DMS153 (cell line): ENCODE results near the gene BACH1.

ENCODE experiments used
- DNase-seq: peaks from one replicate; lab custom pipeline; 2025; lab: John Stamatoyannopoulos, UW

Gene BACH1

DNA sequence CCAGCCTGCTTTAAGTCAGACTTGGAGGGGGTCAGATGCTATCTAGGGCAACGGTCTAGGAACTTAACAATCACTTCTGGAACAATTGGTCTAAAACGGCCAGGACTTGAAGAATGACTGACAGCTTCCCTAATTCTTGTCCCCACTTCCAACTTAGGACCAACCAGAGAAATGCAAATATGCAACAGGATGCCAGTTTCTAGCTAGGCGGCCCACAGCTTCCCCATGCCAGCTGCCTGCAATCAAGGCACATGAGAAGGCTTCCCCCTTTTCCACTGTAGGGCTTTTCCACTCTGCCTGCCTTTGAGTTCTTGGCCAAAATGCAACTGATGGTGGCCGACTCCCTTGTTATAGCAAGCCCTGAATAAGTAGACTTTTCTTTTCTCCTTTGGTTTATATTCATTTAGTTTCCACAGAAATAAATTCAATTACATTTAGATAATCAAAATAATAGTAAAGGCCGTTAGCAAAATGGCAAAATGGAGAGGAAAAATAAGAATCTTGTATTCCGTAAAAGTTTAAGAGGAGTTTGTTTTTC is 80.9 kb downstream of the BACH1 start:
- DNase-seq: no peak

DNA sequence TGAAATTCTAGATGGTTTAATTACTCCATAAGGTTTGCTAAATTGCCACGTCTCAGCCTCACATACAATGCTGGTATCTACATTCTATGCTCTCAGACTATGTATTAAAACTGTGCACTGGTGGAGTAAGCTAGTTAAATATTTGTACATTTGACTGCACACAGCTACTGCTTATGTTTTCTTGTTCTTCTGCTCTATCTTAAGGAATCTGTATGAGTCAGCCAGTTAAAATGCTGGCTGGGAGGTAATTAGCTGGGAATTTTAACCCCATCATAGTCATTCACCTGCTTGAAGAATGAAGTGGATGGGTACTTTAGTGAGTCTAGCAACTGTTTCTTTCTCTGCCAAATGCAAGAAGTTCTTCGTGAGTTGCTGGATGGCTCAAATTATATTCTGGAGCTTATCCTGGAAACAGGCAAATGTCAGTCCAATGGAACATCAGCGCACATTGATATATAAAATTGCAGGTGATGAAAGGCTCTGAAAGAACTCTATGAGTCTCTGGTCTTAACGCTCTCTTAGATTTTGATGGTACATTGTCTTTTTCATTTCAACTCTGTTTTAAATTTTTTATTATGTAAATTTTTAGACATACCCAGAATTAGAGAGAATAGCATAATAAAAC is 83.4 kb downstream of the BACH1 start:
- no peak for DNase-seq

DNA sequence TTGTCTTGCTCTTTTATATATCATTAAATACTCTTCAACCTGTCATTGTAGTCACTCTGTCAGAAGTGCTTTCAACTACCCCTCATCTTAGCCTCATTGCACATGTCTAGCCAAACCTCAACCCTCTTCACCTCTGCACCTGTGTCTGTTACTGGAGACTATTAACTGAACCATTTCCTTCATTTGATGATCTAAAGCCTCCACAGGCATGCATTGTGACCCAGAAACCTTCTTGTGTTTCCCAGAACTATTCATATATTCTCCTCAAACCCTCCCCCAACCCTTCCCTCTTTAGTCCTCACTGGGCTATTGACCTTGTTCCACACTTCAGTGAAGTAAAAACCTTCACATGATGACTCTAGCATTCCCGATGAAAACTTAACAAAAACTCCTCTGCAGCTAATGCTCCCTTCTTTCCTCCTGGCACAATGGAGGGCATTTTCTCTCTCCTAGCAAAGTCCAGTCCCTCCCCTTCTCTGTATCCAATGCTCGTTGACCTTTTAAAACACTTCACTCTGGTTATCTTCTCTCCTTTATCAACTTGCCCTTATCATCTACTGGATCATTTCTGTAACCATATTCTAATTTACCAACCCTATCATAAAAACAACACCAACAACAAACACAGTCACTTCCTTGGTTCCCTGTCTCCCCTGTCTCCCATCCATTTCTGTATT is 86.1 kb downstream of the BACH1 start:
- no peak for DNase-seq

DNA sequence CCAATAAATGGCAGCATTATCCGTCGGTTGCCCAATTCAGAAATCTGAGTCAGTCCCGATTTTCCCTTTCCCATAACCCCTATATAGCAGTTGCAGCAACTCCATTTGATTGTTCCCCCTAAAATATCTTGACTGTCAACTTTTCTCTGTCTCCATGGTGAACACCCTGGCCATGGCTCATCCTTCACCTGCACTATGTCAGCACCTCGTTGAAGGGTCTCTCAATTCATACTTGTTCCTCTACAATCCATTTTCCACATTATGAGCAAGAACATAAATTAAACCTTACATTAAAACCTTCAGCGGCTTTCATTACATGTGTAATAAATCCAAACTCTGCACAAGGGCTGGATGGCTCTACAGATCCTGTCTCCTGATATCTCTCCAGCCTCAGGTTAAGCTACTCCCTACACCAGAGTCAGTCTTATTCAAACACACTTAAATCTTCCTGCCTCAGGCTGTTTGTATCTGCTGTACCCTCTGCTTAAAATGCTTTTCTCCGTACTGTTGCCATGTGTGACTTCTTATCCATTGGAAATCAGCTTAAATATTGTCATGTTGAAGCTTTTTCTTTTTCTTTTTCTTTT is 87.3 kb downstream of the BACH1 start:
- no peak for DNase-seq

DNA sequence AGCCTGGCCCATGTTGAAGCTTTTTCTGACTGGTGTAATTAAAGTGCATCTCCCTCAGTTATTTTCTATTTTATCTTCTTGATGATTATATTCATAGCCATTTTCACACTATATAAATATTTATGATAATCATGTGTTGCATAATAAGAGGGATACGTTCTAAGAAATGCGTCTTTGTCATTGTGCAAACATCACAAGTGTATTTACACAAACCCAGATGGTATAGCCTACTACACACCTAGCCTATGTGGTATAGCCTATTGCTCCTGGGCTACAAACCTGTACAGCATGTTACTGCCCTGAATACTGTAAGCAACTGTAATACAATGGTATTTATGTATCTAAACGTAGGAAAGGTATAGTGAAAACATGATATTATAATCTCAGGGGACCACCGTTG is 88.1 kb downstream of the BACH1 start:
- no peak for DNase-seq

DNA sequence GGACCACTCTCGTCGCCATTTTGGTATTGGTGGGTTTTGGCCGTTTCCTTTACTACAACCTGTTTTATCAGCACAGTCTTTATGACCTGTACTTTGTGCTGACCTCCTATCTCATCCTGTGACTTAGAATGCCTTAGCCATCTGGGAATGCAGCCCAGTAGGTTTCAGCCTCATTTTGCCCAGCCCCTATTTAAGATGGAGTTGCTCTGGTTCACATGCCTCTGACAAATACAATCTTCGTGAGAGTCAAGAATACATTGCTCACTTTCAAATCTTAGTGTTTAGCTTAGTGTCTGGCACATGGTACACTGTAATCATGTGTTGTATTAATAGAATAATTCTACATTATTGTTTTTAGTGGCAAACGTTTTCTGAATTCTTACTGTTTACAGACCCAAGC is 88.9 kb downstream of the BACH1 start:
- no peak for DNase-seq

DNA sequence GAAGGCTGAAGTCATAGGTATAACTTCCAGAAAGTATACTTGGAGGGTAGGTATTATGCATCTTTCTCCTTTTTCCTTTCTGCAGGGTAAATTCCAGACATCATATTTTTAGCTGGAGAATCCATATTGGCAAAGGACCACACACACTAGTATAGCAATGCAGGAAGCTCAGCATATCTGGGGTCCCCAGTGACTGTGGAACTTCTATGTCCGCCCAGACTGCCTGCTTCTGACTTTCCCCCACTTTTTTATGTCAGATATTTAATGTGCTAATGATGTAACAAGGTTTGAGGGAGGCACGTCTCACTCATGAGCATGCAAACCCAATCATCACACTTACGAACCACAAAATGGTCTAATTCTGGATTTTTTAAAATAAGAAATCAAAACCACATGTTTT is 90.4 kb downstream of the BACH1 start:
- DNase-seq: no peak

DNA sequence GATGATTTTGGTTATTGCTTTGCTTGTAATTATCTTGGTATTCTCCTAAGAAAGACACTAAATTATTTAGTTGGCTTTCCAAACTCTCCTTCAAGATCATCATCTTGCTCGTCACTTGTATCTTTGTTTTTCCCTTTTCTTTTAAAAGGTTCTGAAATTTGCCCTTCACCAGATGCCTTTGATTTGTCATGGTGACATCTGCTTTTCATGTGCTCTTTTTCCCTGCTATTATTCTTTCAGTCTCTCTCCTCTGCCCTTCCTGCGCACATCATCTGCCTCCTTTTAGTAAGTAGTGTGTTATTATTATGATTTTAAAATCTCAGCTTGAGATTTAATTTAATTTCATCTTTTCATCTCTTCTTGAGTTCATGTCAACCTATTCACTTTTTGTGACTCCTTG is 92.1 kb downstream of the BACH1 start:
- no peak for DNase-seq

DNA sequence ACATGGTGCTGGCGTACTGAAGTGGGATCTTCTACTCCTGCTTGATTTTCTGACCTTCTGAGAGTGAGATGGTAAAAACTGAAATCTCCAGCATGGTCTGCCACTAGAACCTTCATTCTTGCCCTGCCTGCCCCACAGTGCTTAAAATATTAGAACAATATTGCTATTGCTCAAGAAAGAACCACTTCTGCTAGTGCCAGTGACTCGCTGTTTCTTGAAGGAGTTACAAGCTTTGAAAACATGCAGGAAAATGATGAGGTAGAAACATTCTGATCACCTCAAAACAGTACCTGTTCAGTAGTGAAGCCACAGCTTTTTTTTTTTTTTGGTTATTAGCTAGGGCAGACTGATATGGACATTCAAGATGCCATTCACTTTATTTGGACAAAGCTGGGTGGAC is 95.3 kb downstream of the BACH1 start:
- DNase-seq: no peak
